Pancreas (tissue), 10 donors: Measurements from ENCODE around the gene FMNL1. TPM values are rescaled to one million over a fixed set of nuclear protein-coding genes. Genes with fewer than 3 reads are reported as not detected.

Experiments used
- ATAC-seq, 4 donors: fragments of 200-7000 bp; cut with Tn5 transposase; one replicate each; pipeline versions ENCODE4 v1.8.0 to v1.9.1; 2020; ENCODE audit warnings: mild to moderate bottlenecking in 4 of 4, moderate library complexity in 4 of 4
- DNase-seq, 6 donors: peaks; one replicate each; pipeline ENCODE4 v3.0.0-alpha.2; 2020
- FAIRE-seq: peaks from 2 replicates; lab custom pipeline; 2012; peaks lifted over from hg19 to GRCh38; lab: Jason Lieb, UNC
- H3K27ac ChIP-seq, 4 donors: fragments of 200-600 bp; sonication (generic); 1 replicate in 3 of 4; 2 replicates in 1 of 4; pipeline versions ENCODE4 v1.5.0 to v1.8.0; 2020
- H3K27me3 ChIP-seq, 4 donors: fragments of 200-600 bp; one replicate each; pipeline ENCODE4 v1.8.0; 2021
- H3K36me3 ChIP-seq, 3 donors: fragments of 200-600 bp; sonication (generic) in 1 of 3; one replicate each; pipeline versions ENCODE4 v1.5.0 to v1.8.0; 2020 to 2021
- H3K4me1 ChIP-seq, 3 donors: fragments of 200-600 bp; one replicate each; pipeline ENCODE4 v1.8.0; 2021
- H3K4me3 ChIP-seq, 4 donors: fragments of 200-600 bp; sonication (generic) in 2 of 4; one replicate each; pipeline versions ENCODE4 v1.5.0 to v1.8.0; 2020 to 2021
- H3K9me3 ChIP-seq, 4 donors: fragments of 200-600 bp; one replicate each; pipeline ENCODE4 v1.8.0; 2021
- CTCF ChIP-seq, 4 donors: fragments of 200-600 bp; sonication (generic) in 3 of 4; IDR thresholded peaks; one replicate each; pipeline versions ENCODE4 v1.5.0 to v1.8.0; 2021; ENCODE audit warnings: antibody characterized with exemption in 4 of 4
- WGBS, 2 donors: extraction: QIAGEN DNeasy Blood & Tissue Kit; methylation state at CpG; one replicate each; pipeline ENCODE4 v1.1.7; 2013; 5-methylcytosine and 5-hydroxymethylcytosine counted together
- intact Hi-C, 3 donors: fragments of 100-400 bp; cut with DNase I; formaldehyde crosslinking; loops; one replicate each; pipeline versions ENCODE4 v1.11.1 to v1.14.2; 2022
- polyA plus RNA-seq, 2 donors: library from polyadenylated mRNA; stranded (reverse); fragments of 200-250 nt; gene quantifications; one replicate each; pipeline ENCODE4 v1.2.3, GENCODE V29; 2013
- total RNA-seq, 6 donors: library from RNA; stranded (reverse); fragmentation: NEBNext Ultra II Directional in 4 of 6; extraction: Animal tissue kit (Norgen Biotek cat#: 25700) in 4 of 6; gene quantifications; one replicate each; pipeline versions ENCODE4 v1.2.1 to v1.2.4, GENCODE V29; 2021 to 2023
- donor health status: healthy with polysubstance abuse.
- donor health status: DM: no; HTN: no; CAD: no; lungs with moderate emphysema.
- donor health status: DM: no; HTN: no; CAD: no.
- donor health status: control.
- donor health status: control.
- donor health status: Bipolar disorder and iron deficiency.
- donor health status: DM: yes; HTN: yes; CAD: no.
- donor health status: DM: no; HTN: no; CAD: no.
- donor health status: DM: no; HTN: no; CAD: no.
- donor health status: DM: yes; HTN: yes; CAD: no.

The FMNL1 gene
- total and polyA plus RNA-seq, 8 donors: 1.9 to 22.1 (median 5.4) TPM

DNA sequence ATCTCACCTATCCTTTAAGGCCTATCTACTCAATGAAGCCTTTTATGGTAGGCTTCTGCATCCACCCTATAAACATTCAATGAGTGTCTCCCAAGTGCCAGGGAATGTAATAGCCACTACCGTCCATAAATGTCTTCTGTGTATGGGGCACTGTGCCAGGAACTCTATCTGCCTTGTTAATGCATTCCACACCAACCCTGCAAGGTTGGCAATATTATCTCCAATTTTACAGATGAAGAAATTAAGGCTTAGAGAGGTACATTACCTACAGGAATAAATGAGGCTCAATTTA is 75.1 kb downstream of the FMNL1 start:
- intact Hi-C loops: no loop called here
- Histone ChIP-seq H3K4me3 (no peak overlapping the region), H3K27ac (peak overlapping the region in 2 of 4 donors; percentile 18 to 40), H3K9me3 (no peaks in the 10 kb centered on the region), H3K36me3 (no peaks in the 10 kb centered on the region), H3K27me3 (no peaks in the 10 kb centered on the region), H3K4me1 (peaks cover 37 to 78% (median 66%) of the 10 kb centered on the region in 3 donors)
- WGBS, 2 donors: 7 to 10% methylated on average over 1 of the region's 1 CpG
- DNase-seq (no peak), FAIRE-seq (no peak), ATAC-seq (no peak)
- no peak for TF ChIP-seq CTCF (IDR thresholded peaks at IDR 0.05)

Other genes starting within 250 kb of the FMNL1 start
- 10 to 100 TPM in 5 of 6 donors, 1 to 10 TPM in 1; 9.3 to 19.2 (median 12.1) TPM for gene DCAKD, start 170.3 kb upstream of the FMNL1 start, total RNA-seq
- 10 to 100 TPM in 1 of 2 donors, 1 to 10 TPM in 1; 9.8 to 14.1 TPM for gene DCAKD, start 170.3 kb upstream of the FMNL1 start, polyA plus RNA-seq
- 10 to 100 TPM; 31.7 to 66.5 (median 43.6) TPM for gene NMT1, start 160.6 kb upstream of the FMNL1 start, total RNA-seq
- 10 to 100 TPM; 27.0 to 37.9 TPM for gene NMT1, start 160.6 kb upstream of the FMNL1 start, polyA plus RNA-seq
- gene PLCD3, start 89.4 kb upstream of the FMNL1 start, total RNA-seq: 1 to 10 TPM; 4.6 to 9.9 (median 8.0) TPM
- 10 to 100 TPM in 1 of 2 donors, 1 to 10 TPM in 1; 8.2 to 10.6 TPM for gene PLCD3, start 89.4 kb upstream of the FMNL1 start, polyA plus RNA-seq
- 10 to 100 TPM; 10.6 to 17.8 (median 12.1) TPM for gene ACBD4, start 86.2 kb upstream of the FMNL1 start, total RNA-seq
- gene ACBD4, start 86.2 kb upstream of the FMNL1 start, polyA plus RNA-seq: 10 to 100 TPM; 37.3 to 39.0 TPM
- gene HEXIM1, start 73.4 kb upstream of the FMNL1 start, total RNA-seq: 10 to 100 TPM in 5 of 6 donors, 1 to 10 TPM in 1; 6.8 to 16.2 (median 12.0) TPM
- gene HEXIM1, start 73.4 kb upstream of the FMNL1 start, polyA plus RNA-seq: 10 to 100 TPM; 10.9 to 17.2 TPM
- gene HEXIM2, start 60.0 kb upstream of the FMNL1 start, total RNA-seq: 1 to 10 TPM; 4.0 to 8.3 (median 6.2) TPM
- 10 to 100 TPM in 1 of 2 donors, 1 to 10 TPM in 1; 7.3 to 10.9 TPM for gene HEXIM2, start 60.0 kb upstream of the FMNL1 start, polyA plus RNA-seq
- gene SPATA32, start 40.2 kb downstream of the FMNL1 start, total RNA-seq: under 1 TPM in 2 of 6 donors, not detected in 4; 0.12 to 0.14 TPM
- under 1 TPM; 0.07 to 0.19 TPM for gene SPATA32, start 40.2 kb downstream of the FMNL1 start, polyA plus RNA-seq
- gene MAP3K14, start 95.1 kb downstream of the FMNL1 start, total RNA-seq: 10 to 100 TPM in 1 of 6 donors, 1 to 10 TPM in 5; 6.1 to 16.4 (median 7.3) TPM
- 10 to 100 TPM; 13.2 to 16.2 TPM for gene MAP3K14, start 95.1 kb downstream of the FMNL1 start, polyA plus RNA-seq
- 10 to 100 TPM in 1 of 6 donors, 1 to 10 TPM in 5; 3.1 to 17.3 (median 6.1) TPM for gene ARHGAP27, start 211.0 kb downstream of the FMNL1 start, total RNA-seq
- 10 to 100 TPM; 16.9 to 22.4 TPM for gene ARHGAP27, start 211.0 kb downstream of the FMNL1 start, polyA plus RNA-seq